HG02588 (cell line): ENCODE results near the gene NDE1.
"Not testable (repeated sequence)": the region's sequence is repeated elsewhere in the genome, so short reads cannot be mapped to it uniquely, and the experiment has no call there.

Experiments
- ATAC-seq: cut with Tn5 transposase; IDR thresholded peaks from one replicate; pipeline ENCODE4 v1.9.1; 2021; ENCODE audit warnings: mild to moderate bottlenecking, moderate library complexity; ENCODE audit not compliant: unreplicated experiment

Gene NDE1

GRCh38 chr16:15620611-15621195 is 29.3 kb upstream of the NDE1 start:
- ATAC-seq, result no peak

DNA sequence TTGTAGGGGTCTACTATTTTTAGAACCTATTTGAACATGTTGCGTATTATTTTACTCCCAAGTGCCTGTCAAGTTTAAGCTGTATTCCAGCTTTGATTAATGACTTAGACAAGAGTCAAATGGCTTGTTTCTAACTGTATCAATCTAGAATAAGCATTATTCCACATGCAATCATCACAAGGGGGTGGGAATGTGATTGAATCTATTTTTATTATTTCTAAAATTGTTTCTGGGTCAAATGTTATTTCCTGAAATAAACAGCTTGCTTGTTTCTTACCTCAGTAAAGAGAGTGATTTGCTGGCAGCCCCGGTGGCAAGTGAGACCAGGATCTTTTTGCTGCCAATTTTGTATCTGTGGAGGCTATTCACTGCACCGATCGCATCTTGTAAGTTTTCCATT is 28.6 kb upstream of the NDE1 start:
- no peak for ATAC-seq

GRCh38 chr16:15621889-15622288 is 28.2 kb upstream of the NDE1 start:
- no peak for ATAC-seq

DNA sequence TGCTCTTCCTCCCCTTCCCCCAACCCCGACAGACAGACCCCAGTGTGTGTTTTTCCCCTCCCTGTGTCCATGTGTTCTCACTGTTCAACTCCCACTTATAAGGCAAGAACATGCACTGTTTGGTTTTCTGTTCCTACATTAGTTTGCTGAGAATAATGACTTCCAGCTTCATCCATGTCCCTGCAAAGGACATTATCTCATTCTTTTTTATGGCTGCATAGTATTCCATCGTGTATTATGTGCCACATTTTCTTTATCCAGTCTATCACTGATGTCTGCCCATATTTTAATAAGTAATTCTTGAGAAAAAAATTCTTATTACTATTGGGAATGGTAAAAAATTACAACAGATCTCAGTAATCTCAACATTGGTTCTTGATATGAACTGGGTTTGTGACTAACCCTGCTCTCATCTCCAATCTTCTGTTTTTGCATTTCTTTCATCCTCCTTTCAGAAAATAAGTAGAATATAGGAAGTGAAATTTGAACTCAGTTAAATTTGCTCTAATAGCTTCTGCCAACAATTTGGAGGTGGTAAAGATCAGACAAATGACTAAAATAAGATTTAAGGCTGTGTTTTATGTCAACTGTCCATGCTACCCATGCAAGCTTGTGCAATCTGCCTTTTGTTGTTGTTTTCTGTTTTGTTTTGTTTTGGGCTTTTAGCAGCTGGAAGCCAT is 18.2 kb upstream of the NDE1 start:
- ATAC-seq, result no peak

DNA sequence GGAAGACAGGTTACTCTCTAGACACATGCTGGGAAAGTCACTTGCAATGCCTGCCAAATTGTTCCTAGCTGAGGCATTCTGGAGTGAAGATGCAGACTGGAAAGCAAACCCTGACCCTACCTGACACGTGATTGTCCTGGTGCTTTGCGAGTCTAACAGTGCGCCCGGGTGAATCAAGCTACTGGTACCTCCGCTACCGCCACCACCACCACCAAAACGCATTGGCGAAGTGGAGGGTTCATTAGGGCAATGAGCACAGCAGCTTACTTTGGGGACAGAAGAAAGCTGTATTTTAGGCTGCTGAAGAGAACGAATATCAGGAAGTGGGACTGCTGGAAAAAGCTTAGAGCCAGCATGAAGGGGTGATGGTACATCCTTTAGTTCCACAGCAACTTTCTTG is 14.1 kb upstream of the NDE1 start:
- no peak for ATAC-seq

GRCh38 chr16:15636392-15636873 is 13.6 kb upstream of the NDE1 start:
- no peak for ATAC-seq

- ATAC-seq, result no peak
Observed at GRCh38 chr16:15639061-15639568, 10.9 kb upstream of the NDE1 start.

GRCh38 chr16:15640966-15641365 is 9.1 kb upstream of the NDE1 start:
- no peak for ATAC-seq

DNA sequence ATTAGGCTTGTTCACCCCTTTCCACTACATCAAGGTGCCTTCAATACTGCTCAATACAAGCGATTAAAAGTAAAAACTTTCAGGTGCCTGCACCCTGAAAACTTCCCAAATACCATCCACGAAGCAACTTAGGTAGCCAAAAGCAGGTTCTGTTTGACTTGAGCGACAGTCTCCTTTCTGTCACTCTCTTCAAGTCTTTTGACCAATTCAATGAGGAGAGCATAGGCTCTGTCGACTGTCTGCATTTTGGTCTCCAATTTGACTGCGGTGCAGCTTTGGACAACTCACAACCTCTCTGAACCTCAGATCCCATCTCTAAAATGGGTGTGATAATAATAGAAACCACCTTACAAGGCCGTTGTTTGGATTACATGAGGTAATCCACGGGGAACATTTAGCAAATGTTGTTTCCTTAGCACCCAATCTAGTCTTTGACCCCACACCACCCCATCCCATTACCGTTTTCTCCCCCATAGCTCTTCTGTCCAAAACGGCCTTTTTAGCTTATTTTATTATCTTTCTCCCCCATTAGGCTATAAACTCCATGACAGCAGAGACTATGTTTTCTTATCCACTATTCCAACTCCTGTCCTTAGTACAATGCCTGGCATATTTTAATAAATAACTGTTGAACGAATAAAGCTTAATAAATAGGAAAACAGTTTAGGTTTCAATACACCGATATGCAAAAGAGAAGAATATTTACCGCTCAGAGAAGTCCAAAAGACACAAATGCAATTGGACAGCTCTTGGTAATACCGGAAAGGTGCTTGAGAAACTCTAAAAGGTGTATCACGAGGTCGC is 8.1 kb upstream of the NDE1 start:
- no peak for ATAC-seq

GRCh38 chr16:15642557-15643047 is 7.4 kb upstream of the NDE1 start:
- peak; percentile 55 for ATAC-seq

- peak; percentile 61 for ATAC-seq
Observed at GRCh38 chr16:15643048-15643945, 6.7 kb upstream of the NDE1 start, which contains the start of gene MARF1. Gene MARF1, minus strand, starts transcription at chr16:15643154. Its CDS starts 3,921 bp downstream, at chr16:15639233.

- ATAC-seq, result no peak
Observed at GRCh38 chr16:15643946-15644250, 6.1 kb upstream of the NDE1 start.

DNA sequence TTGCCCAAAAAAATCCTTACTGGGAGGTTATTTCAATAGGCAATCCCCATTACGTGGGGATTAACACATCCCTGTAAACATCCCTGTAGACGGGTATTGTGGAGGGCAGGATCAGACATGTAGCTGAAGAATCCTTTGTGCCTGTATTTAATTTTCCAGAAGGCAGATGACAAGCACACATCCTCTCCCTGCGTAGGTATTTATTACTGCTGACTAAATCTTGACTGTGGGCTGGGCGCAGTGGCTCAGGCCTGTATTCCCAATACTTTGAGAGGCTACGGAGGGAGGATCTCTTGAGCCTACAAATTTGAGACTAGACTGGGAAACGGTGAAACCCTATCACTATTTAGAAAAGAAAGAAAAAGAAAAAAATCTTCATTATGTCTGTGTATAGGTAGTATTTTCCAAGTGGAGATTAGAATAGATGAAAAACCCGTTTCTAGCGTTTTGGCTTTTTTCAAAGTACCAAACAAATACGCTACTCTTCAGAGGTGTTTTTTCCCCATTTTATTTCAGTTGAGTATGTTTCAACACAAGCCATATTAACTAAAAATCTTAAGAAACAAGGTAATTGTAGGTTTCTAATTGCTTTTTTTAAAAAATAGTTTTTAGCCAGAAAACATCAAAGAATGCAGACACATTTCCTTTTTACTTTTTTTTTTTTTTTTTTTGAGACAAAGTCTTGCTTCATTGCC is 5.6 kb upstream of the NDE1 start:
- no peak for ATAC-seq

DNA sequence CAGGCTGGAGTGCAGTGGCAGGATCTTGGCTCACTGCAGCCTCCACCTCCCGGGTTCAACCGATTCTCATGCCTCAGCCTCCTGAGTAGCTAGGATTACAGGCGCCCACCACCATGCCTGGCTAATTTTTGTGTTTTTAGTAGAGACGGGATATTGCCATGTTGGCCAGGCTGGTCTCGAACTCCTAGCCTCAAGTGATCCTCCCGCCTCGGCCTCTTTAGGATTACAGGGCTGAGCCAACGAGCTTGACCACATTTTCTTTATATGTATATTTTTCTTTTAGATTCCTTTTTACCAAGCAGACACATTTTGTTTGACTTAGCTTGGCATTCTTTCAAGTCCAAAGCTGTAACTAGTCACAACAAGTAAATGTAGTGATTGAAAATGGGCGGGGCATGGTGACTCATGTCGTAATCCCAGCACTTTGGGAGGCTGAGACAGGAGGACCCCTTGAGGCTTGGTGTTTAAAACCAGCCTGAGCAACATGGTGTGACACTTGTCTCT is 5.0 kb upstream of the NDE1 start:
- not testable (repeated sequence) for ATAC-seq

GRCh38 chr16:15646557-15647293 is 3.3 kb upstream of the NDE1 start:
- not testable (repeated sequence) for ATAC-seq

GRCh38 chr16:15647294-15648014 is 2.6 kb upstream of the NDE1 start:
- no peak for ATAC-seq

- no peak for ATAC-seq
Observed at GRCh38 chr16:15648135-15648730, 1.8 kb upstream of the NDE1 start.

- not testable (repeated sequence) for ATAC-seq
Observed at GRCh38 chr16:15649311-15649710, 734 bp upstream of the NDE1 start.
